Stimulated activated CD8-positive, alpha-beta memory T cell treated with anti-CD3 and anti-CD28 coated beads, Interleukin-12 subunit alpha, Interleukin-12 subunit beta, amount 100 ng/mL, for 24 hours (primary cell): ENCODE results near the gene PPP1R27.

Experiments
- DNase-seq: peaks from one replicate; pipeline ENCODE4 v3.0.0-alpha.2; 2020; ENCODE audit errors: extremely low read depth

The PPP1R27 gene

DNA sequence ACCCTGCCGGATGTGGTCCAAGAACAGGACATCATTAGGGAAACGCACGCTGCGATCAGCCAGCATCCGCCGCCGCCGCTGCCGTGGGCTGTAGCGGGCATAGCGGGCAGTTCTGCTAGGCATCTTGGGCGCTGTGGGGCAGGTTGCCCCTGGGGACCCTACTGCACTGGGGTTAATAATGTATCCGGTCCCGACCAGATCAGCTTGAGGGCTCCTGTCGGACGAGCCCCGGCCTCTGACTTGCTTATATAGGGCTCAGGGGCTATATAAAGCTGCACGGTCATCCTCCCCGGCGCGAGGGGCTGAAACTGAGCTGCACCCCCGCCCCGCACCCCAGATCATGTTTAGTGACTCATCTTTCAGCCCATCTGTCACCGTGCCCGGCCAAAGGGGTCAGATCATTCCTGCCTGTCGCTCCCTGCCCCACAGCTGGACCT is at the start of gene PPP1R27:
TSS of gene PPP1R27 (minus strand) at position 220 of the 437 bp plus-strand sequence. CDS start at position 123, 97 bp downstream.
- no peak for DNase-seq

- no peak for DNase-seq
These were observed 49.7 kb upstream of the PPP1R27 start for GRCh38 chr17:81884520-81884919.

- no peak for DNase-seq
These were observed 44.3 kb upstream of the PPP1R27 start for GRCh38 chr17:81879121-81879520.

- DNase-seq, result no peak
These were observed 43.4 kb upstream of the PPP1R27 start for GRCh38 chr17:81878294-81878693.

GRCh38 chr17:81877569-81877968 is 42.7 kb upstream of the PPP1R27 start:
- no peak for DNase-seq

DNA sequence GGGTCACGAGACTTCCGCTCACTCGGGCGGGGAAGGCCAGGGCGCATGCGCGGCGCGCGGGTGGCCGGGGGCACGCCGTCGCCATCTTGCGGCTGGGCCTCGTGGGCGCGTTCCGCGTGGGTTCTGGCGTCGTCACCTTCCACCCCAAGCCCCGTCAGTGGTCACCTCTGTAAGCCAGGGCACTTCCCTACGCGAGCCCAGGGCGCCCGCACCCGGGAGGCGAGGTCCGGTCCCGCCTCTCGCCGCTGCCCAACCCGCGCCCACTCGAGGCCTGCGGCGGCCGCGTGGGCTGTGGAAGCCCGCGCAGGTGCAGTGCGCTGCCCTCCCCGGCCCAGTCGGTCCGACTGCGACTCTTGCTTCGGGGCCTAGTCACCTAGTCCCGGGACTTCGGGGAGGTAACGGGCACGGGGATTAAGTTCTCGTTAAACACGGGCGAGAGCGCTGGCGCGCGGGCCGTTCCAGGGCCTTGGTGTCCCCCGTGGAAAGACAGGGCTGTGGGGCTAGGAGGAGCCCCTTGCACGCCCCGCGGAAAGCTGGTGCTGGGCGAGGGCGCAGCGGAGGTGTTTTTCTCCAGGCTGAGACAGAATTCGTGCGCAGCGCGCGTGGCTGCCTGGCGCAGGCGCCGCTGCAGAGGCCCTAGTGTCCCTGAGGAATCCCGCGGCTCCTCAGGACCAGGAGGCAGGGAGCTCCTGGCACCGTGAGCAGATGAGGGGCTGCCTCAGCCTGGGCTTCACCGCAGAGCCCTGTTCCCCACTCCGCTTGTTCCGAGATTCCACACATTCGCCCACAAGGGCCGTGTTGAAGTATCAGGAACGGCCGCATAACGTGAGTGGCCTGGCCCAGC is 36.8 kb upstream of the PPP1R27 start:
- DNase-seq, result peak; percentile 90

GRCh38 chr17:81870981-81871386 is 36.1 kb upstream of the PPP1R27 start, which contains the start of gene ARHGDIA:
Gene ARHGDIA, minus strand, starts transcription at chr17:81871337. Its CDS starts 1,407 bp downstream, at chr17:81869930.
- DNase-seq, result no peak

- no peak for DNase-seq
These were observed 35.5 kb upstream of the PPP1R27 start for GRCh38 chr17:81870131-81870980.

- DNase-seq, result no peak
These were observed 34.6 kb upstream of the PPP1R27 start for GRCh38 chr17:81869221-81870130.

DNA sequence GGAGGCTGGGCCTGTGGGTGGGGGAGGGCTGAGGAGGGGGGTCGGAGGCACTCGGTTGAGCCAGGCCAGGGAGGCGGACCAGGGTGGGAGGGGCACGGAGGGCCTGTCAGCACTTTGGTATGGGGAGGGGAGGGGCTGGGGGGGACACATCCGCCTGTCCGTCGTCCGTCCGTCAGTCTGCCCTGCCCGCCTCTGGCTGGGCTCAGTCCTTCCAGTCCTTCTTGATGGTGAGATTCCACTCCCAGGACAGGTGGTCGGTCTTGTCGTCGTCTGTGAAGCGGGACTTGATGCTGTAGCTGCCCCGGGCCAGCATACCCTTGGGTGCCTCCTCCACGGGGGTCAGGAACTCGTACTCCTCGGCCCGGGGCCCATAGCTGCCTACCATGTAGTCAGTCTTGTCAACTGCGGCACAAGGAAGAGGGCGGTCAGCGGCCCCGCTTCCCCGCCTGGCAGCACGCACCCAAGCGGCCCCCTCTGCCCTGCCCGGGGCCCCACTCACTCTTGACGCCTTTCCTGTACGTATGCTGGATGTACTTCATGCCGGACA is 33.9 kb upstream of the PPP1R27 start:
- DNase-seq, result no peak

- no peak for DNase-seq
These were observed 33.3 kb upstream of the PPP1R27 start for GRCh38 chr17:81867991-81868673.

DNA sequence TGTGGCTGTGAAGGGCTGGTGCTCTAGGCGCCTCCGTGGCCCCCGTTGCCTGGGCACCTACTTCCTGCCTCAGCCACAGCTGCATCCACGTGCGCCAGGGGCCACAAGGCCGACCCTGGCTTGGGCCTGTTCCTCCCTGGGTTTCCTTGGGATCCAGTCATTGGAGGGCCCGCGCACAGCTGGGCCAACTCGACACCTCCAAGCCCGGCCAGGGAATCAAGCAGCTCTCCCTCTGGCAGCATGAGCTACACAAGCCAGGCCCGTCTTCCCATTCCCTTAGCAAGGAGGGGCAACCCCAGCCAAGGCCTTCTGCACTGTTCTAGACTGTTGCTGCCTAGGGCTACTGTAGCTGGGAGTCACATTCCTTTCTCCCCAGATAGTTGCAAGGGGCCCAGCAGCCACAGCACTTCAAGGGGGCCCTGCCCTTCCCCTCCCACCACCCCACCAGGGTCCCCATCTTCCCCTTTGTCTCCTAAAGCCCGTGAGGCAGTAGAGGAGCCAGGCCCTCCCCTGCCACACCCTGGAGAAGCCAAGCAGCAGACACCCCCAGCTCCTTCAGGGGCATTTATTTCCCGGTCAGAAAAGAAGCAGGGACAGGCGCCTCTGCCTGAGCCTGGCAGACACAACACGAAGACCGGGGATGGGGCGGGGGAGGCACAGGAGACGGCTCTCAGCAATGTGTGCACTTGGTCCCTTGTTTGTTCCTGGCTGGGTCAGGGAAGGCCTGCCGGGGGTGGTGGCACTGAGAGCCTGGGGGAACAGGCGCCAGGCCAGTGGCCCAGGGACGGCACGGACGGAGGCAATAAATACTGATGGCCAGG is 32.5 kb upstream of the PPP1R27 start:
- no peak for DNase-seq

DNA sequence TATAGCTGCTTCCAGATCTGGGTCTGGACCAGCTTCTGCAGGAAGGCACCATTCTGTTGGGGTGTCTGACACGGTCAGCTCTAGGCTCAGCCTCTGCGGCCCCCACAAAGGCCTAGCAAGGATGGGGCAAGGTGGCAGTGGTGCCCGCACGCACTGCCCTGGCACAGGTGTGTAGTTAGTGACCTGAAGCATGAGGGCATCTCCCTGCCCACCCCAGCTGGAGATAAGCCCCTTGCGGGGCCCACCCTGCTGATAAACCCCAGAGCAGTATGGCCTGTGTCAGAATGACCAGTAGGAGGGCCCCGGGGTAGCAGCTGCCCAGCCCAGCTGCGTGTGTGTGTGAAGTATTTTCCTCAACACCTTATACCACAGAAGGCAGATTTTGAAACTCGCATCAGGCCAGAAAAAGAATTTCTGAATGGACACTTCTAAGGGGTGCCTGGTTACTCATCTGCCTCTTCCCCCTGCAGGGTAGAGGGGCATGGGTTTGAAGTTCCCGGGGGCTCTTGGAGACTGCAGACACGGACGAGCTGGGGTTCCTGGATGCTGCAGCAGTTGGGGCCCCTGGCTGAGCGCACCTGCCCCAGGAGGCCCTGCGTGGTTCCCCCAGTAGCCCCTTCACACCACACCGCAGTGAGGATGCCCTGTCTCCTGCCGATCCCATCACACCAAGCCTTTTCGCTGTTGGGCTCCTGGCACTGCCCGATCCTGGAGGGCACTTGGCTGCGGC is 31.8 kb upstream of the PPP1R27 start:
- DNase-seq, result no peak

DNA sequence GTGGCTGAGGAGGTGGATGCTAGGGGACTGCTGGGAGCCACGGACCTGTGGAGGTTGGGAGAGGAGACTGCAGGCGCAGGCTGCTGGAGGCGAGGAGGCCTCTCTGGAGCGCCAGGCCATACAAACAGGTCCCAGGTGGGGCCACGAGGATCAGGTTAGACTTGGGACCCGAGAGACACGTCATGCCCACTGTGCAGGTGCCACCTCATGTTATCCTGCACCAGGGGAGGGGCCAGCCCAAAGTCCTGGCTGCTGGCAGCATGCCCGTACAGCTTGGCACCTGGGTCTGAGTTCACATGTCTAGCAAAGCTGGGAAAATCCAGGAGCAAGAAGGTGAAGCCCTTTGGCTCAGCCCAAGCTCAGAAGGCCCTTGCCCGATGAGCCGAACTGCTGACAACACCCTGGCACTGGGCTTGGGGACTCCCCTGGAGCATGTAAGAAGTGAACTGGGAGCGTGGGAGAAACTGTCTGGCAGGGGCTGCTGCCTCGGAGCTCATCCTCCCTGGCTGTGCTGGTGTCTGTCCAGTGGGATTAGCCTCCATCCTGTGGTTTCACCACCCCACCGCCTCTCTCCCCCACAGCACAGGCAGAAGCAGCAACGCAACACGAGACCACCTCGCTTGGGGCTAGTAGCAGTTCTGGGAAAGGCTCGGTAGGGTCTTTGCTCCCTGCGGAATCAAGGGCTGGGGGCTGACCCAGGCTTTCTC is 31.0 kb upstream of the PPP1R27 start:
- DNase-seq, result no peak

DNA sequence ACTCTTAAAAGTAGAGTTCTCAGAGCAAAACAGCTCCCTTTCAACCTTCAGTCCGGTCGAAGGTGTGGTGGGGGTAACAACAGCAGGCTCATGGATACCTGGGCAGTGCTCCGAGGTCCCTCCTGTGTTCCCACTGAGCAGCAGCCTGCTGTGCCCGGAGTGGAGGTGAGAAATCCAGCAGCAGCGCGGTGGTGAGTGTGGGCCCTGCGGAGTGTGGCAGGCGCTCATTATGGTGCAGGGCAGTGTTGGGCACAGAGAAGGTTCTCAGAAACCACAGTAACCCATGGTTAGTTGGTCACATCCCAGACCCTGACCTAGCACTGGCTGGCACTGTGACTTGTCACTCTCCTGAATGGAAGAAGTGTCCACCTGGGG is 30.5 kb upstream of the PPP1R27 start:
- DNase-seq, result no peak

DNA sequence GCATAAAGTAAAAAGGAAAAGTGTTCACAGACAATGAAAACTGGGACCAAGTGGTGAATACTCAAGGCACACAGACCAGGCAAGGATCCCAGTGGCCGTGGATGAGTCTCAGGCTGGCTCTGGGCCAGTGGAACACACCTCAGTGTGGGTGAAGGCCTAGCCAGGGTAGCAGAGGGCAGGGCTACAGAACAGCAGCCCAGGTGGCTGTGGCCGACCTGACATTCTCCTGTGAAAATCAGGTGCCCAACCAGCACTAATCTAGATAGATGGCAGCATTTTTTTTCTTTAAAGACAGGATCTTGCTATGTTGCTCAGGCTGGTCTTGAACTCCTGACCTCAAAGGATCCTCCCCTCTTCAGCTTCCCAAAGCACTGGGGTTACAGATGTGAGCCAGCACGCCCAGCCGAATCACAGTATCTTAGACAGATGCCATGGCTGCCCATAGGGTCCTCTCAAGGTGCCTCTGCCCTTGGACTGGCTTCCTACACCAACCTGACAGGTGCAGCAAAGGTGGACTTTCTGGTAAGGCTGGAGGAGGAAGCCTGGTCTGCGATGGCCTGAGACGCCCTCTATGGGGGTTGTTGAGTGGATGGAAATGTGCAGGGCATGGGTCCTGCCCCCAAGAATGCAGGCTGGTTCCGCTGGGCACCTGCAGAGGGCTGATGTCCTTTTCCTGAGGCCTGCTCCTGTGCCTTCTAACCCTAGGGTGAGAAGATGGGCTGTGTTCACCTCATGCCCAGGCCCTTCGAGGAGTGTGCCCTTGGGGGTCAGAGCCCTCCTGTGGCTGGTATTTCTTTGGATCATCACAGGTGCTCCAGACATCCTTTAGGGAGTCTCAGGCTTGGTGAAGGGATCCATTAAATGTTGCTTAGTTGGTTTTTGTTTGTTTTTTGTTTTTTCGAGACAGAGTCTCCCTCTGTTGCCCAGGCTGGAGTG is 29.3 kb upstream of the PPP1R27 start:
- no peak for DNase-seq

GRCh38 chr17:81863123-81863675 is 28.3 kb upstream of the PPP1R27 start:
- no peak for DNase-seq
